Central memory CD8-positive, alpha-beta T cell (primary cell): ENCODE measurements around the gene ATP1A1.
A peak's percentile ranks its signal among the peaks of the same experiment; 100 is the strongest.

ENCODE experiments used
- ATAC-seq: fragments of 150-1000 bp; cut with Tn5 transposase; replicated peaks from 2 replicates; pipeline ENCODE4 v1.10.0; 2022; ENCODE audit warnings: mild to moderate bottlenecking, moderate FRiP score, moderate number of reproducible peaks; ENCODE audit not compliant: poor library complexity, severe bottlenecking; ENCODE audit errors: extremely low read depth
- DNase-seq, 2 donors: peaks; one replicate each; pipeline ENCODE4 v3.0.0; 2021; ENCODE audit warnings: low spot score in 2 of 2
- H3K27ac Mint-ChIP-seq: one replicate; pipeline ENCODE4 v1.8.0; 2022; ENCODE audit warnings: low read depth, mild to moderate bottlenecking, moderate library complexity, mixed read lengths
- H3K27me3 Mint-ChIP-seq: one replicate; pipeline ENCODE4 v1.8.0; 2022; ENCODE audit warnings: mixed read lengths
- H3K36me3 Mint-ChIP-seq: one replicate; pipeline ENCODE4 v1.8.0; 2022; ENCODE audit warnings: mild to moderate bottlenecking, moderate library complexity, mixed read lengths; ENCODE audit not compliant: insufficient read depth
- H3K4me1 Mint-ChIP-seq: one replicate; pipeline ENCODE4 v1.8.0; 2022; ENCODE audit warnings: mixed read lengths
- H3K4me3 Mint-ChIP-seq: one replicate; pipeline ENCODE4 v1.8.0; 2022; ENCODE audit warnings: mild to moderate bottlenecking, moderate library complexity, mixed read lengths
- H3K9me3 Mint-ChIP-seq: one replicate; pipeline ENCODE4 v1.8.0; 2022; ENCODE audit warnings: mixed read lengths

The ATP1A1 gene

GRCh38 chr1:116333171-116334014, 39.7 kb upstream of the ATP1A1 start:
- Mint-ChIP-seq H3K36me3 (no peaks in the 10 kb centered on the region), H3K9me3 (no peaks in the 10 kb centered on the region), H3K27ac (no peak overlapping the region), H3K4me3 (no peak overlapping the region), H3K27me3 (peaks cover 8% of the 10 kb centered on the region), H3K4me1 (no peaks in the 10 kb centered on the region)
- ATAC-seq = no peak
- no peak for DNase-seq

GRCh38 chr1:116334015-116334547, 39.0 kb upstream of the ATP1A1 start:
- Mint-ChIP-seq H3K9me3 (no peaks in the 10 kb centered on the region), H3K4me3 (no peak overlapping the region), H3K27ac (no peak overlapping the region), H3K27me3 (peaks cover 8% of the 10 kb centered on the region), H3K36me3 (no peaks in the 10 kb centered on the region), H3K4me1 (no peaks in the 10 kb centered on the region)
- DNase-seq (no peak), ATAC-seq (no peak)

- DNase-seq = no peak
- Mint-ChIP-seq H3K4me3 (no peak overlapping the region), H3K27ac (no peak overlapping the region), H3K4me1 (no peaks in the 10 kb centered on the region), H3K36me3 (no peaks in the 10 kb centered on the region), H3K9me3 (no peaks in the 10 kb centered on the region), H3K27me3 (peaks cover 8% of the 10 kb centered on the region)
- no peak for ATAC-seq
Measured at GRCh38 chr1:116334868-116335635, 38.0 kb upstream of the ATP1A1 start.

- Mint-ChIP-seq H3K4me1 (no peaks in the 10 kb centered on the region), H3K27me3 (peaks cover 8% of the 10 kb centered on the region), H3K4me3 (no peak overlapping the region), H3K36me3 (no peaks in the 10 kb centered on the region), H3K27ac (no peak overlapping the region), H3K9me3 (no peaks in the 10 kb centered on the region)
- ATAC-seq (no peak), DNase-seq (no peak)
Measured at GRCh38 chr1:116335850-116336624, 37.0 kb upstream of the ATP1A1 start.

- H3K4me3 Mint-ChIP-seq = no peak overlapping the region
- ATAC-seq (no peak), DNase-seq (no peak)
- H3K27ac Mint-ChIP-seq = no peak overlapping the region
- peaks cover 8% of the 10 kb centered on the region for H3K27me3 Mint-ChIP-seq
- no peaks in the 10 kb centered on the region for H3K36me3 Mint-ChIP-seq
- H3K9me3 Mint-ChIP-seq = no peaks in the 10 kb centered on the region
- no peaks in the 10 kb centered on the region for H3K4me1 Mint-ChIP-seq
Measured at GRCh38 chr1:116337398-116337797, 35.6 kb upstream of the ATP1A1 start.

GRCh38 chr1:116338400-116338799, 34.6 kb upstream of the ATP1A1 start:
- Mint-ChIP-seq H3K36me3 (no peaks in the 10 kb centered on the region), H3K4me1 (no peaks in the 10 kb centered on the region), H3K9me3 (no peaks in the 10 kb centered on the region), H3K4me3 (no peak overlapping the region), H3K27ac (no peak overlapping the region), H3K27me3 (peaks cover 8% of the 10 kb centered on the region)
- no peak for ATAC-seq
- DNase-seq = no peak

GRCh38 chr1:116340506-116341231, 32.4 kb upstream of the ATP1A1 start:
- Mint-ChIP-seq H3K9me3 (no peaks in the 10 kb centered on the region), H3K27ac (no peak overlapping the region), H3K4me1 (no peaks in the 10 kb centered on the region), H3K27me3 (peaks cover 8% of the 10 kb centered on the region), H3K36me3 (no peaks in the 10 kb centered on the region), H3K4me3 (no peak overlapping the region)
- DNase-seq = no peak
- ATAC-seq = no peak

GRCh38 chr1:116343019-116343418, 30.0 kb upstream of the ATP1A1 start:
- H3K27ac Mint-ChIP-seq = no peak overlapping the region
- H3K27me3 Mint-ChIP-seq = peaks cover 1% of the 10 kb centered on the region
- ATAC-seq (no peak), DNase-seq (no peak)
- no peak overlapping the region for H3K4me3 Mint-ChIP-seq
- no peaks in the 10 kb centered on the region for H3K36me3 Mint-ChIP-seq
- no peaks in the 10 kb centered on the region for H3K9me3 Mint-ChIP-seq
- peaks cover 8% of the 10 kb centered on the region for H3K4me1 Mint-ChIP-seq

GRCh38 chr1:116345011-116345410, 28.0 kb upstream of the ATP1A1 start:
- no peak for DNase-seq
- Mint-ChIP-seq H3K36me3 (no peaks in the 10 kb centered on the region), H3K4me1 (peaks cover 8% of the 10 kb centered on the region), H3K9me3 (no peaks in the 10 kb centered on the region), H3K4me3 (no peak overlapping the region), H3K27ac (no peak overlapping the region), H3K27me3 (no peaks in the 10 kb centered on the region)
- no peak for ATAC-seq

GRCh38 chr1:116345843-116346242, 27.2 kb upstream of the ATP1A1 start:
- no peaks in the 10 kb centered on the region for H3K9me3 Mint-ChIP-seq
- no peak overlapping the region for H3K4me3 Mint-ChIP-seq
- no peaks in the 10 kb centered on the region for H3K27me3 Mint-ChIP-seq
- ATAC-seq = peak; percentile 77
- no peaks in the 10 kb centered on the region for H3K36me3 Mint-ChIP-seq
- DNase-seq = peak; percentile 16 to 27
- no peak overlapping the region for H3K27ac Mint-ChIP-seq
- peaks cover 8% of the 10 kb centered on the region for H3K4me1 Mint-ChIP-seq

- H3K36me3 Mint-ChIP-seq = no peaks in the 10 kb centered on the region
- peaks cover 14% of the 10 kb centered on the region for H3K4me1 Mint-ChIP-seq
- H3K4me3 Mint-ChIP-seq = no peak overlapping the region
- no peaks in the 10 kb centered on the region for H3K9me3 Mint-ChIP-seq
- ATAC-seq (no peak), DNase-seq (no peak)
- no peak overlapping the region for H3K27ac Mint-ChIP-seq
- no peaks in the 10 kb centered on the region for H3K27me3 Mint-ChIP-seq
Measured at GRCh38 chr1:116346943-116347673, 25.9 kb upstream of the ATP1A1 start.
